HepG2 (cell line): Measurements from ENCODE around the gene GPC3. TPM values are rescaled to one million over a fixed set of nuclear protein-coding genes. Genes with fewer than 3 reads are reported as not detected.

Experiments
- ATAC-seq: fragments of 200-7000 bp; cut with Tn5 transposase; 3 replicates; pipeline ENCODE4 v1.9.1; 2020; ENCODE audit warnings: mild to moderate bottlenecking, moderate library complexity
- BruUV-seq: library from RNA; stranded (reverse); fragments of 400-500 nt; replicated peaks from 2 replicates; lab custom pipeline; 2021; lab: Mats Ljungman, UMichigan
- CTCF ChIA-PET: fragments of 300-600 bp; formaldehyde crosslinking; extraction: SDS; loops from one replicate; lab custom pipeline; 2021; ENCODE audit warnings: low total read pairs, inconsistent platforms, low intra/inter-chr PET ratio; lab: Yijun Ruan, JAX
- POLR2A ChIA-PET: fragments of 350-600 bp; sonication (Branson Sonifier 250); formaldehyde crosslinking; loops from one replicate; lab custom pipeline; 2020; ENCODE audit warnings: antibody characterized with exemption, inconsistent platforms; lab: Yijun Ruan, JAX
- DNase-seq: peaks from one replicate; pipeline ENCODE4 v3.0.0-alpha.2; 2015; ENCODE audit warnings: low spot score
- FAIRE-seq: peaks from 3 replicates; lab custom pipeline; 2011; peaks lifted over from hg19 to GRCh38; lab: Jason Lieb, UNC
- H2AFZ ChIP-seq: one replicate; pipeline ENCODE4 v1.6.1; 2011; ENCODE audit warnings: low read length, inconsistent platforms
- H3K27ac ChIP-seq: fragments of 300-600 bp; 3 replicates; pipeline ENCODE4 v1.8.0; 2011; ENCODE audit warnings: mixed run types, mild to moderate bottlenecking, mixed read lengths, low read length, inconsistent platforms; ENCODE audit not compliant: insufficient read depth; ENCODE audit errors: extremely low read length
- H3K27me3 ChIP-seq, 2 experiments: fragments of 200-600 bp in 1 of 2; 2 replicates in 1 of 2; 3 replicates in 1 of 2; pipeline versions ENCODE4 v1.6.0 to v1.8.0; 2011; ENCODE audit warnings: low read length in 2 of 2, mild to moderate bottlenecking in 2 of 2, moderate library complexity in 2 of 2, inconsistent platforms in 1 of 2; ENCODE audit not compliant: insufficient read depth in 2 of 2, control insufficient read depth in 1 of 2
- H3K36me3 ChIP-seq, 2 experiments: fragments of 200-600 bp in 1 of 2; replicated peaks in 1 of 2; 2 replicates in 1 of 2; 3 replicates in 1 of 2; pipeline versions ENCODE4 v1.5.1 to v1.8.0; 2011; ENCODE audit warnings: low read length in 2 of 2, inconsistent platforms in 1 of 2; ENCODE audit not compliant: insufficient read depth in 2 of 2, control insufficient read depth in 1 of 2
- H3K4me1 ChIP-seq: 2 replicates; pipeline ENCODE4 v1.5.1; 2012; ENCODE audit warnings: low read length, inconsistent platforms; ENCODE audit not compliant: insufficient read depth
- H3K4me2 ChIP-seq: 2 replicates; pipeline ENCODE4 v1.6.0; 2011; ENCODE audit warnings: low read depth, low read length, inconsistent platforms
- H3K4me3 ChIP-seq, 3 experiments: fragments of 200-600 bp in 1 of 3; sonication (generic), shearing (Covaris generic) in 1 of 3; replicated peaks in 1 of 3; 2 replicates each; pipeline ENCODE4 v1.5.1; 2011 to 2016; ENCODE audit warnings: low read length in 3 of 3, inconsistent platforms in 2 of 3, low read depth in 2 of 3, mild to moderate bottlenecking in 2 of 3, control low read depth in 1 of 3, mixed read lengths in 1 of 3; ENCODE audit not compliant: insufficient read depth in 1 of 3
- H3K79me2 ChIP-seq: one replicate; pipeline ENCODE4 v1.6.1; 2011; ENCODE audit warnings: low read length, inconsistent platforms; ENCODE audit not compliant: insufficient read depth
- H3K9ac ChIP-seq: 2 replicates; pipeline ENCODE4 v1.6.0; 2011; ENCODE audit warnings: mild to moderate bottlenecking, low read depth, low read length, inconsistent platforms; ENCODE audit not compliant: insufficient read depth
- H3K9me3 ChIP-seq: 2 replicates; pipeline ENCODE4 v1.5.1; 2012; ENCODE audit warnings: mild to moderate bottlenecking, low read length
- H4K20me1 ChIP-seq: 2 replicates; pipeline ENCODE4 v1.6.0; 2011; ENCODE audit warnings: inconsistent platforms, mild to moderate bottlenecking, low read length, moderate library complexity; ENCODE audit not compliant: insufficient read depth
- ARNTL ChIP-seq: sonication (generic); formaldehyde crosslinking; IDR thresholded peaks from 2 replicates; pipeline ENCODE4 v1.4.0; 2020; ENCODE audit warnings: mild to moderate bottlenecking, missing genetic modification reagents
- CC2D1A ChIP-seq: sonication (generic); formaldehyde crosslinking; IDR thresholded peaks from 2 replicates; pipeline ENCODE4 v1.8.1; 2023; ENCODE audit warnings: mild to moderate bottlenecking, missing genetic modification reagents
- CENPX ChIP-seq: sonication (generic); formaldehyde crosslinking; IDR thresholded peaks from 2 replicates; pipeline ENCODE4 v1.9.0; 2021; ENCODE audit warnings: mild to moderate bottlenecking, missing genetic modification reagents, moderate library complexity
- HNF4G ChIP-seq, 2 experiments: sonication (generic) in 1 of 2; formaldehyde crosslinking in 1 of 2; IDR thresholded peaks; 2 replicates each; pipeline versions ENCODE4 v1.4.0 to v1.6.1; 2011 to 2020; ENCODE audit warnings: borderline replicate concordance in 2 of 2, low read depth in 2 of 2, mild to moderate bottlenecking in 2 of 2, low read length in 1 of 2, missing genetic modification reagents in 1 of 2, moderate library complexity in 1 of 2
- NFE2L1 ChIP-seq: sonication (generic); formaldehyde crosslinking; IDR thresholded peaks from 2 replicates; pipeline ENCODE4 v1.4.0; 2020; ENCODE audit warnings: missing genetic modification reagents, mild to moderate bottlenecking, borderline replicate concordance
- PRMT3 ChIP-seq: sonication (generic); formaldehyde crosslinking; IDR thresholded peaks from 2 replicates; pipeline ENCODE4 v1.8.1; 2022; ENCODE audit warnings: low read depth, mild to moderate bottlenecking, moderate library complexity, missing genetic modification reagents, borderline replicate concordance
- SMAD3 ChIP-seq: sonication (generic); formaldehyde crosslinking; IDR thresholded peaks from 2 replicates; pipeline ENCODE4 v1.4.0; 2020; ENCODE audit warnings: missing genetic modification reagents
- SNAPC2 ChIP-seq: sonication (generic); formaldehyde crosslinking; IDR thresholded peaks from 2 replicates; pipeline ENCODE4 v1.8.1; 2022; ENCODE audit warnings: mild to moderate bottlenecking, missing genetic modification reagents
- SNRNP70 ChIP-seq: fragments of 200-400 bp; formaldehyde crosslinking; IDR thresholded peaks from 2 replicates; pipeline ENCODE4 v1.6.1; 2017; ENCODE audit warnings: mild to moderate bottlenecking, low read depth, low read length, moderate library complexity
- TCF7L2 ChIP-seq: IDR thresholded peaks from 2 replicates; pipeline ENCODE4 v1.6.1; 2011; ENCODE audit warnings: mild to moderate bottlenecking, low read depth, low read length, moderate library complexity
- ZNF24 ChIP-seq: fragments of 450-650 bp; IDR thresholded peaks from 2 replicates; pipeline ENCODE4 v1.6.1; 2017; ENCODE audit warnings: antibody characterized with exemption, mild to moderate bottlenecking
- ZNF746 ChIP-seq: sonication (generic); formaldehyde crosslinking; IDR thresholded peaks from 2 replicates; pipeline ENCODE4 v1.8.0; 2022; ENCODE audit warnings: mild to moderate bottlenecking, missing genetic modification reagents
- ZNF841 ChIP-seq: sonication (generic); formaldehyde crosslinking; IDR thresholded peaks from 2 replicates; pipeline ENCODE4 v1.8.1; 2023; ENCODE audit warnings: missing genetic modification reagents, borderline replicate concordance
- WGBS: methylation state at CpG from one replicate; pipeline ENCODE4 v1.1.6; 2017; ENCODE audit warnings: low lambda C conversion rate; 5-methylcytosine and 5-hydroxymethylcytosine counted together
- in situ Hi-C: cut with HindIII; loops from 2 replicates; pipeline ENCODE4 v1.10.0; 2017; ENCODE audit warnings: low pct_unique_long_range_greater_than_20kb; ENCODE audit not compliant: extremely low pct_ligation_motif_present
- intact Hi-C: fragments of 100-400 bp; cut with micrococcal nuclease; formaldehyde crosslinking; loops from one replicate; pipeline ENCODE4 v1.10.0; 2022; ENCODE audit not compliant: unreplicated experiment
- polyA plus RNA-seq, 8 experiments: library from polyadenylated mRNA; depleted of rRNA in 3 of 8; stranded (reverse) in 7 of 8; unstranded in 1 of 8; fragments of >200 nt; fragmentation: Illumina TruSeq in 4 of 8; extraction: Trizol in 4 of 8; gene quantifications; 2 replicates each; pipeline versions ENCODE4 v1.2.1 to v1.2.3, GENCODE V29; 2011 to 2016; ENCODE audit warnings: low read depth in 4 of 8, missing spikeins in 1 of 8, mixed read lengths in 1 of 8; ENCODE audit not compliant: insufficient read depth in 1 of 8
- total RNA-seq, 5 experiments: library from RNA; depleted of rRNA; stranded (reverse); fragments of >200 nt; fragmentation: Illumina TruSeq; extraction: Trizol; gene quantifications; 2 replicates each; pipeline ENCODE4 v1.2.3, GENCODE V29; 2016; ENCODE audit warnings: low read depth in 1 of 5
- TF ChIP-seq, protein P1 (sequence below): sonication (generic); formaldehyde crosslinking; IDR thresholded peaks from 2 replicates; pipeline ENCODE4 v1.4.0; 2020; ENCODE audit warnings: missing genetic modification reagents, borderline replicate concordance
- TF ChIP-seq, protein P2 (sequence below): sonication (generic); formaldehyde crosslinking; IDR thresholded peaks from 2 replicates; pipeline ENCODE4 v1.5.0; 2020; ENCODE audit warnings: missing genetic modification reagents
- TF ChIP-seq, protein P3 (sequence below): sonication (generic); formaldehyde crosslinking; conservative IDR thresholded peaks from 2 replicates; pipeline ENCODE4 v1.4.0; 2020; ENCODE audit warnings: missing genetic modification reagents
- TF ChIP-seq, protein P4 (sequence below): sonication (generic); formaldehyde crosslinking; IDR thresholded peaks from 2 replicates; pipeline ENCODE4 v1.8.0; 2022; ENCODE audit warnings: missing genetic modification reagents, low read depth, mild to moderate bottlenecking, borderline replicate concordance

GPC3 gene
- total and polyA plus RNA-seq, 2 of the 13 experiments (the other 11 are each of a cell fraction or from before 2014, with no cell fraction given) = 1,799 to 3,263 TPM

DNA sequence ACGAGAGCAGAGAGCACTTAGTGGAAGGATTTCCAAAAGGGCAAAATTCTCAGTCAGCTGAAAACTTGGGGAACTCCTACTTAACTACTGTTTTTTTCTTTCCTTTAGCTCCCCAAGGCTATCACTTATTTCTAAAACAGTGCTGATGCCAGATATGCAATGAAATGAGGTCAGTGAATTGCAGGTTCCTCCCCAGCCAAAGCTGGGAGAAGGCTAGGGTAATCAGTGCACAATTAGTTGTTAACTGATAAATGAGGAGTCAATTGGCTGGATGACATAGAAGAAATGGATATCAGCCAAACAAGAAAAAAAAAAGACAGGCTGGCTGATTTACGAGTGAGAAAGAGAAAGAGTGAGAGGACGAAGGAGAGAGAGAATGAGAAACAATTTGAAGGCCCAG is 195.6 kb downstream of the GPC3 start:
- CTCF ChIA-PET = no interaction called here
- TF ChIP-seq ZNF746 (CRISPR knock-in tag) (no peak), CENPX (CRISPR knock-in tag) (no peak), NFE2L1 (CRISPR knock-in tag) (no peak), SMAD3 (CRISPR knock-in tag) (no peak), TCF7L2 (no peak), ARNTL (CRISPR knock-in tag) (no peak), SNRNP70 (no peak), CC2D1A (CRISPR knock-in tag) (no peak), PRMT3 (no peak), ZNF24 (no peak), HNF4G (IDR thresholded peaks at IDR 0.05; ENCODE audit: borderline replicate concordance, low read depth, low read length) (no peak), HNF4G (CRISPR knock-in tag; IDR thresholded peaks at IDR 0.05; ENCODE audit: borderline replicate concordance, low read depth) (no peak), SNAPC2 (CRISPR knock-in tag) (no peak), ZNF841 (CRISPR knock-in tag) (no peak)
- TF ChIP-seq, protein P1, sequence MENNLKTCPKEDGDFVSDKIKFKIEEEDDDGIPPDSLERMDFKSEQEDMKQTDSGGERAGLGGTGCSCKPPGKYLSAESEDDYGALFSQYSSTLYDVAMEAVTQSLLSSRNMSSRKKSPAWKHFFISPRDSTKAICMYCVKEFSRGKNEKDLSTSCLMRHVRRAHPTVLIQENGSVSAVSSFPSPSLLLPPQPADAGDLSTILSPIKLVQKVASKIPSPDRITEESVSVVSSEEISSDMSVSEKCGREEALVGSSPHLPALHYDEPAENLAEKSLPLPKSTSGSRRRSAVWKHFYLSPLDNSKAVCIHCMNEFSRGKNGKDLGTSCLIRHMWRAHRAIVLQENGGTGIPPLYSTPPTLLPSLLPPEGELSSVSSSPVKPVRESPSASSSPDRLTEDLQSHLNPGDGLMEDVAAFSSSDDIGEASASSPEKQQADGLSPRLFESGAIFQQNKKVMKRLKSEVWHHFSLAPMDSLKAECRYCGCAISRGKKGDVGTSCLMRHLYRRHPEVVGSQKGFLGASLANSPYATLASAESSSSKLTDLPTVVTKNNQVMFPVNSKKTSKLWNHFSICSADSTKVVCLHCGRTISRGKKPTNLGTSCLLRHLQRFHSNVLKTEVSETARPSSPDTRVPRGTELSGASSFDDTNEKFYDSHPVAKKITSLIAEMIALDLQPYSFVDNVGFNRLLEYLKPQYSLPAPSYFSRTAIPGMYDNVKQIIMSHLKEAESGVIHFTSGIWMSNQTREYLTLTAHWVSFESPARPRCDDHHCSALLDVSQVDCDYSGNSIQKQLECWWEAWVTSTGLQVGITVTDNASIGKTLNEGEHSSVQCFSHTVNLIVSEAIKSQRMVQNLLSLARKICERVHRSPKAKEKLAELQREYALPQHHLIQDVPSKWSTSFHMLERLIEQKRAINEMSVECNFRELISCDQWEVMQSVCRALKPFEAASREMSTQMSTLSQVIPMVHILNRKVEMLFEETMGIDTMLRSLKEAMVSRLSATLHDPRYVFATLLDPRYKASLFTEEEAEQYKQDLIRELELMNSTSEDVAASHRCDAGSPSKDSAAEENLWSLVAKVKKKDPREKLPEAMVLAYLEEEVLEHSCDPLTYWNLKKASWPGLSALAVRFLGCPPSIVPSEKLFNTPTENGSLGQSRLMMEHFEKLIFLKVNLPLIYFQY (CRISPR knock-in tag) = no peak
- TF ChIP-seq, protein P2, sequence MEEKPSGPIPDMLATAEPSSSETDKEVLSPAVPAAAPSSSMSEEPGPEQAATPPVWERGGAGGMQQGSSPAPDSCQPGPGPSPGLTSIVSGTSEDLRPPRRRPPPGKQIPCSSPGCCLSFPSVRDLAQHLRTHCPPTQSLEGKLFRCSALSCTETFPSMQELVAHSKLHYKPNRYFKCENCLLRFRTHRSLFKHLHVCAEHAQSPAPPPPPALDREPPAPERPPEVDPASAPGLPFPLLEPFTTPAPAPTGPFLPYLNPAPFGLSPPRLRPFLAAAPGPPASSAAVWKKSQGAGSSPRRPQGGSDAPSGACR (CRISPR knock-in tag) = no peak
- TF ChIP-seq, protein P3, sequence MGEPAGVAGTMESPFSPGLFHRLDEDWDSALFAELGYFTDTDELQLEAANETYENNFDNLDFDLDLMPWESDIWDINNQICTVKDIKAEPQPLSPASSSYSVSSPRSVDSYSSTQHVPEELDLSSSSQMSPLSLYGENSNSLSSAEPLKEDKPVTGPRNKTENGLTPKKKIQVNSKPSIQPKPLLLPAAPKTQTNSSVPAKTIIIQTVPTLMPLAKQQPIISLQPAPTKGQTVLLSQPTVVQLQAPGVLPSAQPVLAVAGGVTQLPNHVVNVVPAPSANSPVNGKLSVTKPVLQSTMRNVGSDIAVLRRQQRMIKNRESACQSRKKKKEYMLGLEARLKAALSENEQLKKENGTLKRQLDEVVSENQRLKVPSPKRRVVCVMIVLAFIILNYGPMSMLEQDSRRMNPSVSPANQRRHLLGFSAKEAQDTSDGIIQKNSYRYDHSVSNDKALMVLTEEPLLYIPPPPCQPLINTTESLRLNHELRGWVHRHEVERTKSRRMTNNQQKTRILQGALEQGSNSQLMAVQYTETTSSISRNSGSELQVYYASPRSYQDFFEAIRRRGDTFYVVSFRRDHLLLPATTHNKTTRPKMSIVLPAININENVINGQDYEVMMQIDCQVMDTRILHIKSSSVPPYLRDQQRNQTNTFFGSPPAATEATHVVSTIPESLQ = no peak
- TF ChIP-seq, protein P4, sequence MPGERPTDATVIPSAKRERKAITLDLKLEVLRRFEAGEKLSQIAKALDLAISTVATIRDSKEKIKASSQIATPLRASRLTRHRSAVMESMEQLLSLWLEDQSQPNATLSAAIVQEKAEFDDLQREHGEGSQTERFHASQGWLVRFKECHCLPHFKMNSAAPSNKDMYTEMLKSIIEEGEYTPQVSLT (CRISPR knock-in tag) = no peak

More for the DNA sequence above, 195.6 kb downstream of the GPC3 start:
- POLR2A ChIA-PET = no interaction called here
- Histone ChIP-seq H2AFZ (no peak overlapping the region), H3K4me1 (peaks cover 82% of the 10 kb centered on the region), H4K20me1 (peaks cover 59% of the 10 kb centered on the region), H3K4me3 (no peak overlapping the region), H3K4me2 (no peak overlapping the region), H3K9ac (no peak overlapping the region), H3K36me3 (peaks cover 3 to 24% of the 10 kb centered on the region in 2 experiments; a peak in 2 of 5 replicates), H3K27ac (no peak overlapping the region), H3K79me2 (peaks cover 59% of the 10 kb centered on the region), H3K27me3 (no peaks in the 10 kb centered on the region), H3K9me3 (no peaks in the 10 kb centered on the region)
- 90% methylated on average over 3 of the region's 3 CpGs for WGBS
- BruUV-seq = no TSS peak
- ATAC-seq (no peak), FAIRE-seq (no peak), DNase-seq (no peak)
- in situ Hi-C loops = no loop called here
- intact Hi-C loops = no loop called here
